ENCODE results near the gene NKTR. TPM values are rescaled to one million over a fixed set of nuclear protein-coding genes. Genes with fewer than 3 reads are reported as not detected.
A peak's percentile ranks its signal among the peaks of the same experiment; 100 is the strongest.

NKTR gene
- total and polyA plus RNA-seq, 9 of the 15 experiments (the other 6 are each of a cell fraction or from before 2014, with no cell fraction given): 19.7 to 123 (median 92.6) TPM

DNA sequence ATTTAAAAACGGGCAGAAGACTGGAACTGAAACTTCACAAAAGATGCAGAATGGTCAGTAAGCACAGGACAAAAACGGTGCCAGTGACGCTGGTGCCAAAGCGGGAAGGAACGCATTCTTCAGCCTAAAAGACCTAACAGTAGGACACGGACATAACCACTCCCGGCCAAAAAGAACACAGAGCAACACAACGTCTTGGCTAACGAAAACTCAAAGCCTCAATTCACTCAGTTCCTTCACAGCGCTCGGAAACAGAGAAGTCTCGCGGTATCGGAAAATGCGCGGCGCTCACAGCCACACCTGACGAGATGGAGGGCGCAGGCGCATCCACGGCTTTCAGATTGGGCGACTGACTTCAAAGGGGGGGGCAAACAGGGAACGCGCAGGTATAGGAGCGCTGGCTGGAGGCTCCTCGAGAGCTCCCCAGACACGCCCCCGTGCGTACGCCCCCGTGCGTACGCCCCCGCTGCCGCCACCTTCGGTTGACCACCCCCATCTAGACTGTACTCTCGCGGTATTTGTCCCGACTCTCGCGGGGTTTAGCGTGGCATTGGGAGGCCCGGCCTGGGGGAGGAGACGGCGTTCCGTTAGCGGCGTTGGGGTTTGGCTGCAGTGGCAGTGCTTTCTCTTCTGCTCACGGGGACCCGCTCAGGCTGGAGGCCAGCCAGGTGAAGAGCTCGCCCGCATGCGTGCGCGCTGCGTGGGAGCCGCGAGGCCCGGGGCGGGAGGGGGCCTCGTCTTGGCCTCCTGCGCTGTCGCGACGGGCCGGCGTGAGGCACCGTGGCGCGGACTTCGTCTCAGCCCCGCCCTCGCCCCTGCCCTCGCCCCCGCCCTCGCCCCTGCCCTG lies at the start of gene NKTR (continued):
- no peak for TF ChIP-seq POU5F1 (IDR thresholded peaks at IDR 0.05; ENCODE audit: borderline replicate concordance, low read depth, low read length, partially characterized antibody)
- no peak for TF ChIP-seq PHB (CRISPR knock-in tag; IDR thresholded peaks at IDR 0.05)
- TF ChIP-seq MAFF (IDR thresholded peaks at IDR 0.05; ENCODE audit: low read length): peak; percentile 65; the same call in 1 of the 2 replicates
- TF ChIP-seq, protein P1, sequence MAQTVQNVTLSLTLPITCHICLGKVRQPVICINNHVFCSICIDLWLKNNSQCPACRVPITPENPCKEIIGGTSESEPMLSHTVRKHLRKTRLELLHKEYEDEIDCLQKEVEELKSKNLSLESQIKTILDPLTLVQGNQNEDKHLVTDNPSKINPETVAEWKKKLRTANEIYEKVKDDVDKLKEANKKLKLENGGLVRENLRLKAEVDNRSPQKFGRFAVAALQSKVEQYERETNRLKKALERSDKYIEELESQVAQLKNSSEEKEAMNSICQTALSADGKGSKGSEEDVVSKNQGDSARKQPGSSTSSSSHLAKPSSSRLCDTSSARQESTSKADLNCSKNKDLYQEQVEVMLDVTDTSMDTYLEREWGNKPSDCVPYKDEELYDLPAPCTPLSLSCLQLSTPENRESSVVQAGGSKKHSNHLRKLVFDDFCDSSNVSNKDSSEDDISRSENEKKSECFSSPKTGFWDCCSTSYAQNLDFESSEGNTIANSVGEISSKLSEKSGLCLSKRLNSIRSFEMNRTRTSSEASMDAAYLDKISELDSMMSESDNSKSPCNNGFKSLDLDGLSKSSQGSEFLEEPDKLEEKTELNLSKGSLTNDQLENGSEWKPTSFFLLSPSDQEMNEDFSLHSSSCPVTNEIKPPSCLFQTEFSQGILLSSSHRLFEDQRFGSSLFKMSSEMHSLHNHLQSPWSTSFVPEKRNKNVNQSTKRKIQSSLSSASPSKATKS (CRISPR knock-in tag; IDR thresholded peaks at IDR 0.05): no peak
- TF ChIP-seq, protein P2, sequence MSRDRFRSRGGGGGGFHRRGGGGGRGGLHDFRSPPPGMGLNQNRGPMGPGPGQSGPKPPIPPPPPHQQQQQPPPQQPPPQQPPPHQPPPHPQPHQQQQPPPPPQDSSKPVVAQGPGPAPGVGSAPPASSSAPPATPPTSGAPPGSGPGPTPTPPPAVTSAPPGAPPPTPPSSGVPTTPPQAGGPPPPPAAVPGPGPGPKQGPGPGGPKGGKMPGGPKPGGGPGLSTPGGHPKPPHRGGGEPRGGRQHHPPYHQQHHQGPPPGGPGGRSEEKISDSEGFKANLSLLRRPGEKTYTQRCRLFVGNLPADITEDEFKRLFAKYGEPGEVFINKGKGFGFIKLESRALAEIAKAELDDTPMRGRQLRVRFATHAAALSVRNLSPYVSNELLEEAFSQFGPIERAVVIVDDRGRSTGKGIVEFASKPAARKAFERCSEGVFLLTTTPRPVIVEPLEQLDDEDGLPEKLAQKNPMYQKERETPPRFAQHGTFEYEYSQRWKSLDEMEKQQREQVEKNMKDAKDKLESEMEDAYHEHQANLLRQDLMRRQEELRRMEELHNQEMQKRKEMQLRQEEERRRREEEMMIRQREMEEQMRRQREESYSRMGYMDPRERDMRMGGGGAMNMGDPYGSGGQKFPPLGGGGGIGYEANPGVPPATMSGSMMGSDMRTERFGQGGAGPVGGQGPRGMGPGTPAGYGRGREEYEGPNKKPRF (IDR thresholded peaks at IDR 0.05; ENCODE audit: low read depth, low read length): no peak
- TF ChIP-seq MEIS2 (IDR thresholded peaks at IDR 0.05; ENCODE audit: partially characterized antibody): peak; percentile 85
- no peak for TF ChIP-seq ZNF764 (CRISPR knock-in tag; IDR thresholded peaks at IDR 0.05; ENCODE audit: low read depth)
- no peak for TF ChIP-seq ZNF57 (CRISPR knock-in tag; IDR thresholded peaks at IDR 0.05)
- TF ChIP-seq, protein P3, sequence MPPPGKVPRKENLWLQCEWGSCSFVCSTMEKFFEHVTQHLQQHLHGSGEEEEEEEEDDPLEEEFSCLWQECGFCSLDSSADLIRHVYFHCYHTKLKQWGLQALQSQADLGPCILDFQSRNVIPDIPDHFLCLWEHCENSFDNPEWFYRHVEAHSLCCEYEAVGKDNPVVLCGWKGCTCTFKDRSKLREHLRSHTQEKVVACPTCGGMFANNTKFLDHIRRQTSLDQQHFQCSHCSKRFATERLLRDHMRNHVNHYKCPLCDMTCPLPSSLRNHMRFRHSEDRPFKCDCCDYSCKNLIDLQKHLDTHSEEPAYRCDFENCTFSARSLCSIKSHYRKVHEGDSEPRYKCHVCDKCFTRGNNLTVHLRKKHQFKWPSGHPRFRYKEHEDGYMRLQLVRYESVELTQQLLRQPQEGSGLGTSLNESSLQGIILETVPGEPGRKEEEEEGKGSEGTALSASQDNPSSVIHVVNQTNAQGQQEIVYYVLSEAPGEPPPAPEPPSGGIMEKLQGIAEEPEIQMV (tag; conservative IDR thresholded peaks at IDR 0.05; ENCODE audit: low read depth): no peak
- TF ChIP-seq ZC3H11A (IDR thresholded peaks at IDR 0.05; ENCODE audit: low read depth, low read length): no peak
- no peak for TF ChIP-seq NUFIP1 (IDR thresholded peaks at IDR 0.05; ENCODE audit: partially characterized antibody)
- TF ChIP-seq ZBTB1 (CRISPR knock-in tag; IDR thresholded peaks at IDR 0.05; ENCODE audit: borderline replicate concordance, low read depth): no peak; the same call in 1 of the 2 replicates
- no peak for TF ChIP-seq ETV1 (tag; conservative IDR thresholded peaks at IDR 0.05; ENCODE audit: low read depth)
- TF ChIP-seq U2AF2 (optimal IDR thresholded peaks at IDR 0.05; ENCODE audit: low read depth, low read length): no peak
- no peak for TF ChIP-seq NR1H2 (CRISPR knock-in tag; IDR thresholded peaks at IDR 0.05)
- TF ChIP-seq MBD2 (IDR thresholded peaks at IDR 0.05; ENCODE audit: borderline replicate concordance, low read depth): peak; percentile 65; the same call in 1 of the 2 replicates
- peak; percentile 95 for TF ChIP-seq HNRNPLL (IDR thresholded peaks at IDR 0.05; ENCODE audit: low read depth, low read length, poor library complexity, severe bottlenecking)
- TF ChIP-seq, protein P4, sequence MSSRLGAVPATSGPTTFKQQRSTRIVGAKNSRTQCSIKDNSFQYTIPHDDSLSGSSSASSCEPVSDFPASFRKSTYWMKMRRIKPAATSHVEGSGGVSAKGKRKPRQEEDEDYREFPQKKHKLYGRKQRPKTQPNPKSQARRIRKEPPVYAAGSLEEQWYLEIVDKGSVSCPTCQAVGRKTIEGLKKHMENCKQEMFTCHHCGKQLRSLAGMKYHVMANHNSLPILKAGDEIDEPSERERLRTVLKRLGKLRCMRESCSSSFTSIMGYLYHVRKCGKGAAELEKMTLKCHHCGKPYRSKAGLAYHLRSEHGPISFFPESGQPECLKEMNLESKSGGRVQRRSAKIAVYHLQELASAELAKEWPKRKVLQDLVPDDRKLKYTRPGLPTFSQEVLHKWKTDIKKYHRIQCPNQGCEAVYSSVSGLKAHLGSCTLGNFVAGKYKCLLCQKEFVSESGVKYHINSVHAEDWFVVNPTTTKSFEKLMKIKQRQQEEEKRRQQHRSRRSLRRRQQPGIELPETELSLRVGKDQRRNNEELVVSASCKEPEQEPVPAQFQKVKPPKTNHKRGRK (tag; IDR thresholded peaks at IDR 0.05): no peak
- TF ChIP-seq MEF2D (tag; conservative IDR thresholded peaks at IDR 0.05; ENCODE audit: low read depth): no peak
- TF ChIP-seq CREBBP (IDR thresholded peaks at IDR 0.05; ENCODE audit: low read depth, low read length): no peak

Measured in K562 (cell line).